Measurements from ENCODE around the gene BST1. TPM values are rescaled to one million over a fixed set of nuclear protein-coding genes. Genes with fewer than 3 reads are reported as not detected.

The BST1 gene
- total RNA-seq, 1 experiment from 2014 or later, result not detected

GRCh38 chr4:15714141-15714540 lies 11.3 kb downstream of the BST1 start:
- Mint-ChIP-seq H3K4me3 (no peak overlapping the region), H3K27ac (no peak overlapping the region), H3K9me3 (no peaks in the 10 kb centered on the region), H3K4me1 (peaks cover 4 to 14% of the 10 kb centered on the region in 2 experiments), H3K27me3 (ENCODE audit: low read depth) (no peaks in the 10 kb centered on the region; the same call in 1 of the 2 replicates), H3K36me3 (ENCODE audit: insufficient read depth in 1 of 3, low read depth in 3 of 3) (no peaks in the 10 kb centered on the region)
- H4K20me1 ChIP-seq (ENCODE audit: control insufficient read depth, insufficient read depth, insufficient read length), result no peaks in the 10 kb centered on the region
- no peaks in the 10 kb centered on the region for H3K4me1 ChIP-seq (ENCODE audit: insufficient read depth, low read length)
- no peak overlapping the region for H4K91ac ChIP-seq (ENCODE audit: insufficient read length, low read depth, low read length)
- no peak overlapping the region for H3K14ac ChIP-seq (ENCODE audit: insufficient read depth, low read length)
- no peak overlapping the region for H2BK12ac ChIP-seq (ENCODE audit: insufficient read length, low read depth, low read length)
- H2AK5ac ChIP-seq (ENCODE audit: insufficient read length, low read length), result no peak overlapping the region
- H3K4ac ChIP-seq (ENCODE audit: low read depth, low read length), result no peak overlapping the region
- H3K9ac ChIP-seq (ENCODE audit: extremely low read depth, insufficient read length, low read length), result no peak overlapping the region
- no peak overlapping the region for H2BK15ac ChIP-seq (ENCODE audit: low read depth, low read length)
- no peak overlapping the region for H3K4me2 ChIP-seq (ENCODE audit: insufficient read depth, insufficient read length, low read length)
- no peak for TF ChIP-seq CTCF (conservative IDR thresholded peaks at IDR 0.05)
- H3K18ac ChIP-seq (ENCODE audit: insufficient read length, low read depth, low read length), result no peak overlapping the region
- no peaks in the 10 kb centered on the region for H3K23me2 ChIP-seq (ENCODE audit: insufficient read length, low read depth, low read length, poor library complexity, severe bottlenecking)
- H3K23ac ChIP-seq (ENCODE audit: insufficient read length, low read depth, low read length), result no peak overlapping the region
- H4K8ac ChIP-seq (replicated peaks; ENCODE audit: insufficient read length, low read depth, low read length), result no peak overlapping the region
- no peaks in the 10 kb centered on the region for H3K79me2 ChIP-seq (ENCODE audit: insufficient read depth, low read length)
- no peak overlapping the region for H2BK120ac ChIP-seq (ENCODE audit: low read depth, low read length, poor library complexity, severe bottlenecking)
- H2BK5ac ChIP-seq (ENCODE audit: insufficient read length, low read length), result no peak overlapping the region
- no peak overlapping the region for H2BK20ac ChIP-seq (ENCODE audit: low read depth, low read length, poor library complexity, severe bottlenecking)
- H3K9me3 ChIP-seq (ENCODE audit: control insufficient read depth, low read depth, low read length), result no peaks in the 10 kb centered on the region
- no CpG with 5 or more reads among the region's 1 CpG for WGBS (ENCODE audit: extremely low coverage, insufficient read length, low lambda C conversion rate)
- H3K27ac ChIP-seq (ENCODE audit: insufficient read length, low read depth, low read length), result no peak overlapping the region
- no peak overlapping the region for H4K5ac ChIP-seq (ENCODE audit: insufficient read length, low read depth, low read length)
- H3K79me1 ChIP-seq (ENCODE audit: insufficient read depth, low read depth, low read length, poor library complexity, severe bottlenecking), result no peaks in the 10 kb centered on the region
- no peak for DNase-seq
- no peaks in the 10 kb centered on the region for H3K27me3 ChIP-seq (ENCODE audit: insufficient read depth, low read length)
- H2AFZ ChIP-seq (ENCODE audit: low read length), result no peak overlapping the region
- H3K56ac ChIP-seq (ENCODE audit: insufficient read length, low read depth, low read length), result no peak overlapping the region
- no peak overlapping the region for H3T11ph ChIP-seq (ENCODE audit: low read length)
